NB4 (cell line): Measurements from ENCODE around the gene TIMM23.
"Not testable (repeated sequence)": the region's sequence is repeated elsewhere in the genome, so short reads cannot be mapped to it uniquely, and the experiment has no call there.

ENCODE experiments used
- DNase-seq: peaks from one replicate; pipeline ENCODE4 v3.0.0; 2010; ENCODE audit warnings: low read depth
- H3K4me3 ChIP-seq: one replicate; pipeline ENCODE4 v1.5.1; 2011; ENCODE audit warnings: mild to moderate bottlenecking, low read depth, low read length, moderate library complexity
- MYC ChIP-seq: IDR thresholded peaks from 2 replicates; pipeline ENCODE4 v1.6.1; 2011; ENCODE audit warnings: low read depth, low read length
- POLR2A ChIP-seq: IDR thresholded peaks from 2 replicates; pipeline ENCODE4 v1.6.1; 2011; ENCODE audit warnings: mild to moderate bottlenecking; ENCODE audit not compliant: insufficient read length; ENCODE audit errors: extremely low read depth
- TF ChIP-seq, protein P1 (sequence below): IDR thresholded peaks from one replicate; pipeline ENCODE4 v1.5.1; 2012; ENCODE audit warnings: low read depth, low read length
- TF ChIP-seq, protein P2 (sequence below): IDR thresholded peaks from 2 replicates; pipeline ENCODE4 v1.6.1; 2011; ENCODE audit warnings: low read depth, low read length

The TIMM23 gene

GRCh38 chr10:45983538-45984186 is 11.4 kb downstream of the TIMM23 start:
- not testable (repeated sequence) for H3K4me3 ChIP-seq
- TF ChIP-seq, protein P1, sequence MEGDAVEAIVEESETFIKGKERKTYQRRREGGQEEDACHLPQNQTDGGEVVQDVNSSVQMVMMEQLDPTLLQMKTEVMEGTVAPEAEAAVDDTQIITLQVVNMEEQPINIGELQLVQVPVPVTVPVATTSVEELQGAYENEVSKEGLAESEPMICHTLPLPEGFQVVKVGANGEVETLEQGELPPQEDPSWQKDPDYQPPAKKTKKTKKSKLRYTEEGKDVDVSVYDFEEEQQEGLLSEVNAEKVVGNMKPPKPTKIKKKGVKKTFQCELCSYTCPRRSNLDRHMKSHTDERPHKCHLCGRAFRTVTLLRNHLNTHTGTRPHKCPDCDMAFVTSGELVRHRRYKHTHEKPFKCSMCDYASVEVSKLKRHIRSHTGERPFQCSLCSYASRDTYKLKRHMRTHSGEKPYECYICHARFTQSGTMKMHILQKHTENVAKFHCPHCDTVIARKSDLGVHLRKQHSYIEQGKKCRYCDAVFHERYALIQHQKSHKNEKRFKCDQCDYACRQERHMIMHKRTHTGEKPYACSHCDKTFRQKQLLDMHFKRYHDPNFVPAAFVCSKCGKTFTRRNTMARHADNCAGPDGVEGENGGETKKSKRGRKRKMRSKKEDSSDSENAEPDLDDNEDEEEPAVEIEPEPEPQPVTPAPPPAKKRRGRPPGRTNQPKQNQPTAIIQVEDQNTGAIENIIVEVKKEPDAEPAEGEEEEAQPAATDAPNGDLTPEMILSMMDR: peak; percentile 14
- peak; percentile 76 for DNase-seq

GRCh38 chr10:45984473-45984872 is 12.2 kb downstream of the TIMM23 start:
- not testable (repeated sequence) for DNase-seq, H3K4me3 ChIP-seq

GRCh38 chr10:45985590-45985989 is 13.3 kb downstream of the TIMM23 start:
- not testable (repeated sequence) for DNase-seq, H3K4me3 ChIP-seq

DNA sequence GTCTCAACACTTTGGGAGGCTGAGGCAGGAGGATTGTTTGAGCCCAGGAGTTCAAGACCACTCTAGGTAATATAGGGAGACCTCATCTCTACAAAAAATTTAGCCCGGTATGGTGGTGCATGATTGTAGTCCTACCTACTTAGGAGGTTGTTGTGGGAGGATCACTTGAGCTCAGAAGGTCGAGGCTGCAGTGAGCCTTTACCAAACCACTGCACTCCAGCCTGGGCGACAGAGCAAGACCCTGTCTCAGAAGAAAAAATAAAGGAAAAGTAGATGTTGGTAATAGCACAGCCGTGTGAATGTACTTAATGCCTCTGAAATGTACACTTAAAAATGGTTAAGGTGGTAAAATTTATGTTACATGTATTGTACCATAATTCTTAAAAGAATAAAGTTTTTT is 25.3 kb downstream of the TIMM23 start:
- TF ChIP-seq MYC (no peak), POLR2A (no peak)
- TF ChIP-seq, protein P1: no peak
- TF ChIP-seq, protein P2, sequence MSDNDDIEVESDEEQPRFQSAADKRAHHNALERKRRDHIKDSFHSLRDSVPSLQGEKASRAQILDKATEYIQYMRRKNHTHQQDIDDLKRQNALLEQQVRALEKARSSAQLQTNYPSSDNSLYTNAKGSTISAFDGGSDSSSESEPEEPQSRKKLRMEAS: no peak
- DNase-seq: no peak
- H3K4me3 ChIP-seq: no peak overlapping the region

DNA sequence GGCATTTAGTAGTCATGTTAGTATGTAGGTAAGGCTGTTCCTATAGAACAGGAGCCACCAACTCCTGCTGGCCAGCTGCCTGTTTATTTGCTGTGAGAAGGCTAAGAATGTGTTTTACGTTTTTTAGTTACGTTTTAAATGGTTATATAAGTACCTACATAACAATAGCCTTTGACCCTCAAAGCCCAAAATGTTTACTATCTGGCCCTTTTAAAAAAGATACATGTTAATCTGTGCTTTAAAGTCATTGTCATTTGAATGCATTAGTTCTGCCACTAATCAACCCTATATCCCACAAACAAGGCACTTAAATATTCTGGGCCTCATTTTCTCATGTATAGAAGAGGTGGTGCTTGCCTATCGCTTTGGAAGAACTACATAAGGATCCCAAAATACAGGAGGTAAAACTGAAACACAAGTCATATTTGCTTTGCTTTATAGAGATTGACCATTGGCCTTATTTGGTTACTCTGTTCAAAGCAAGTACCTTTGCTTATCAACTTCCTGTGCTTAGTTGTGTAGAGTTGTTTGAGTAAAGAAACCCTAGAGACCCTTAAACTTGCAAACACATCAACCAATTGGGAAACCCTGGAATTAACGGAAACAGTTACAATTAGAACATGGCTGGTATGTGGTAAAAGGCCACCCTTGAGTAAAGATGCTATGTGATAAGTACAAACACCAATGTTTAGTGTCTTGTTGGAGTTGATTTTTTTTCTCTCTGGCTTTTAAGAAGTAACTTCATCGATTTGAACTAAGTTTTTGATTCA is 25.9 kb downstream of the TIMM23 start:
- TF ChIP-seq, protein P1: no peak
- TF ChIP-seq POLR2A (no peak), MYC (no peak)
- TF ChIP-seq, protein P2: no peak
- no peak for DNase-seq
- no peak overlapping the region for H3K4me3 ChIP-seq

GRCh38 chr10:45999955-46000354 is 27.7 kb downstream of the TIMM23 start:
- H3K4me3 ChIP-seq, DNase-seq: not testable (repeated sequence)

DNA sequence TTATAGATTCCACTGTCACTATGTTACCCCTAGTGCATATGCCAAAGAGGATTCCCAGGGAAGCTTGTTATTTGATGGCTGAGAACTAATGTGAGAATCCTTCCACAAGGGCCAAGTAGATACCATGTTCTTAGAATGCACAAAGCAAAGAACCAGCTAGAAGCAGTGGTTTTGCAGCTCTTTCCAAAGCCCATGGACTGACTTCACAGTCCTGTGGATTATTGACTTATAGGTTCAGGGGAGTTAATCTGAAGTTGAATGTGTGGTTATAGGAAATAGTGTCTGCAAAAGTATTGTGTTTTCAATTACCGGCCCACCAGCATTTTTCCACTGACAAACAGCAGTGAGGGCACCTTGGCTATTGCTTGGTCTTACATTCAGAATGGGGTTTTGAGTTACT is 28.2 kb downstream of the TIMM23 start:
- no peak overlapping the region for H3K4me3 ChIP-seq
- no peak for DNase-seq
- TF ChIP-seq, protein P2: no peak
- TF ChIP-seq MYC: no peak
- no peak for TF ChIP-seq POLR2A
- TF ChIP-seq, protein P1: no peak
